Activated CD4-positive, alpha-beta T cell treated with anti-CD3 and anti-CD28 coated beads for 1 hour (primary cell): Measurements from ENCODE around the gene OLIG3.

Experiments used
- DNase-seq: peaks from one replicate; pipeline ENCODE4 v3.0.0-alpha.2; 2020

The OLIG3 gene

DNA sequence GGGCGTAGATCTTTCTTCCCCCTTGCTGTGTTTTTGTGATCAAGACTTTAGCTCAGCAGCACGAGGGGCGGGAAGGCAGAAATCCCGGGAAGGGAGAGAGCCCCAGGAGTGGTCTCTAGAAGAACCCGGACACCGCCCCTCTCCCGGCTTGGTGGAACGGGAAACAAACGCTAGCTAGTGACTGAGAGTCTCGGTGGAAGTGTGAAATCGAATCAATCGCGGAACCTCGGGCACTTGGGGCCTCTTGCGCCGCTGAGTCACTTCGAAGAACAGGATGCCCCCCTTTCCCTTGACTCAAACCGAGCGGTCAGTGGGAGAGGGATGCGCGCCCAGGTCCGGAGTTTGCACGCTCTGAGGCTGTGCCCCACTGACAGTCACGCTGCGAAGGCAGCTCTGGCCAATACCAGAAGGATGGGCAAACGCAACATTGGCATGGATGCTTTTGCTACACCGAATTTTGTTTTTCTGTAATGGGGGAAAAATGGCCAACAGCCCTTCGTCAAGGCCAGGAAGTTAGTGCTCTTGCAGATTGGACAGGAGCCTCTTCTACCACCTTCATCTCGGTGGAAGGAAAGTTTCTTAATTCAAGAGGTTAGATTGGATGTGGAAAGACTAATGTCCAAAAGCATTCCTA, 1.6 kb upstream of the OLIG3 start:
- DNase-seq, result no peak

DNA sequence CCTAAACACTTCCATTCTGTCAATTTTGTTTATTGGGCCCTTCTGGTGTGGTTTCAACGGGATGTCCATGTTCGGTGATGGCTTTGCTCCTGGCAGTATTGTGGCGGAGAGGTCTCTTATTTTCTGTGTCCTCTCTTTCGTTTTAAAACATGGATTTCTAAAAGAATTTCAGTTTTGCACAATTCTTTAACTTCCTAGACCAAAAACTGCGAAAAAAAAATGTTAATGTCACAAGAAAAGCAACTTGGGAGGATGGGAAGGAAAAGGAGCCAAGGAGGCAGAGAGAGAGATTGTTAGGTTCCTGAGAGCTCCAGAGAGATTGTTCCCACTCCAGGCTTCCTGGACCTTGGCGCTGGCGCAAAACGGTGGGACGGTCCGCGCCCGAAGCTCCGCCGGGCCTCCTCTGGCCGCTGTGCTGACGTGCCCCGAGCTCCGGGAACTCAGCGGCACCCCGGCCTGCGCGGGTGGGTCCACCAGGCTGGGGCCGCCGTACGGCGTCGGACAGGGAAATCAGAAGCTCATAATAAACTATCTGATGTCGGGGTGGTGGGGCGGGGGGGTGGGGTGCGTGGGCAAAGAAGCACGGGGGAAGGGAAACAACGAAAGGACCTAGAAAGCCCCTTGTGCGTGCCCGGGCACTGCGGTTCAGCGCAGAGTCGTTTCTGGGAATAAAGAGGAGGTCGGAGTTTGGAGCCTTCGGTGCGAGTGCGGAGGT, 951 bp upstream of the OLIG3 start:
- no peak for DNase-seq

DNA sequence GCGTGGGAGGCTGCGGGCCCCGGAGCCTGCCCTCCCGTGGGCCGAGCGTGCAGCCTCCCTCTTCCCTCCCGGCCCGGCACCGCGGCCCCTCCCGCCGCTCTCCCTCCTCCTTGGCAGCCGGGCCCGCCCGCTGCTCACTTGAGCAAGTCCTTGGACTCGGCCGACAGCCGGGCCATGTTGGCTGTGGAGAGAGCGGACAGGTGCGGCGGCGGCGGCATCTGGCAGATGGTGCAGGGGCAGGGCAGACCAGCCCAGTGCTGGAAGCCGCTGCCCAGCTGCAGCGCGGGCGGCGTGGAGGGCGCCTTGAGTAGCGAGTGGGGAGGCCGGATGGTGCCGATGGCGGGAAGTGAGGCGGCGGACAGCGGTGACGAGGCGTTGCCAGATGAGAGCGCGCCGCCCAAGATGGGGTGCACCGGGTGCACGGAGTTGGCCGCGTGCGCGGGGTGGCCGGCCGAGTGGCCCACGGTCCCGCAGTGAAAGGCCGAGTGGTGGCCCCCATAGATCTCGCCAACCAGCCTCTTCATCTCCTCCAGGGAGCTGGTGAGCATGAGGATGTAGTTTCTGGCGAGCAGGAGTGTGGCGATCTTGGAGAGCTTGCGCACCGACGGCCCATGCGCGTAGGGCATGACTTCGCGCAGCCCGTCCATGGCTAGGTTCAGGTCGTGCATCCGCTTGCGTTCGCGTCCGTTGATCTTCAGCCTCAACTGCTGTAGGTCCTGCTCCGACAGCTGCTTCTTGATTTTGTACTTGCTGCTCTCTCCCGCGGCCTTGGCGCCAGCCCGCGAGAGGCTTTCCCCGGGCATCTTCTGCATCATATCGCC, 766 bp downstream of the OLIG3 start:
- no peak for DNase-seq

DNA sequence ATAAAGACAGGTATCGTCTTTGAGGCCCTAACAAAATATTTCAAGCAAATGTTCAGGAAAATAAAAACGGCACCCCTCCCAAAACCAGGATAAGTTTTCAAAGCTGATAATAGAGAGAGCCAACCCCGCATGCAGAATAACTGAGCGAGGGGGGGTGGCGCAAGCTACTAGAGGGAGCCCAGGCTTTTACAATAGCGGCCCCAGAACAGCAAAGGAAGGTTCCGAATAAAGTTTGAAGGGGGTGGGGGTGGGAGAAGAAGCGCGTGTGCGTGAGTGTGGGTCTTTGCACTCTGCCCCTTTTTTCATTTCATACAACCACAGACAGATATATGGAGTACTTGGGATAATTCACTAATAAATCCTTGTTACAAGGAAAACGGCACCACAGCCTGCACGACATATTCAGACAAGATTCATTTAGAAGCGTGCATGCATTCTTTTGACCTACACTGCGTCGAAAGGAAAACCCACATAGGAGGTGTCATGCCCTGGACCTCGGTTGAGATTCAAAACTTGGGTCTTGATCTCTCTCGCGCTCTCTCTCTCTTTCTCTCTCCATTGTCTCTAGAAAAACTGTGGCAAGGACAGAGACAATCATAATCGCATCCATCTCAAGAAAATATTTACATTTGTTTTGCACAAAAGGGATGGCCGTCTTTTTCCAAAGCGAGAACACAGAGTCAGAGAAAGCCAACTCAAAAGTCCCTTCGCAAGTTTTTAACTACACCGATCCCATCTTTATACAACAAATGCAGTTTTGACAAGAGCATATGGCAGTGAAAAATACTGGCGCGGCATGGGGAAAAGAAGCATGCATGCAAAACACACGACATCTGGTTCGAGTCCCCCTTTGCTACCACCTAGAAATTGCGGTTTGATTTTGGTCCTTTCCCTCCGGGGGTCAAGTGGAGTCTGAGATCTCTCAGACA, 1.6 kb downstream of the OLIG3 start:
- DNase-seq, result no peak

DNA sequence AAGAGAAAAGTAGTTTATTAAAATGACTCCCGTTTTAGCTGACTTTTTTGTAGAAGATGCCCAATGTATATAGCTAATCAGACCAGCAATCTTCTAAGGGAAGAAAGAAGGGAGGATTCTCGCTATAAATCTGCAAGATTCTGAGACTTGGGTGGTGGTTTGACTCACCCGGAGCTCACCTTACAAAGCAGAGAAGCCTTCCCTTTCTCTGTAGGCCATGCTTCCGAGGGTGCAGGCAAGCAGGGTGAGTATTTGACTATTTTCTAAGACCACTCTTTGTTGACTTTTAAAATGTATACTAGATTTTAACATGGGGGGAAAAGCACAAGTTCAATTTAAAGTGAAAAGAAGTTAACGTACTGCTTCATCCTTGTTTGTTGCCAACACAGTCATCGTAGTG, 2.7 kb downstream of the OLIG3 start:
- DNase-seq, result no peak

DNA sequence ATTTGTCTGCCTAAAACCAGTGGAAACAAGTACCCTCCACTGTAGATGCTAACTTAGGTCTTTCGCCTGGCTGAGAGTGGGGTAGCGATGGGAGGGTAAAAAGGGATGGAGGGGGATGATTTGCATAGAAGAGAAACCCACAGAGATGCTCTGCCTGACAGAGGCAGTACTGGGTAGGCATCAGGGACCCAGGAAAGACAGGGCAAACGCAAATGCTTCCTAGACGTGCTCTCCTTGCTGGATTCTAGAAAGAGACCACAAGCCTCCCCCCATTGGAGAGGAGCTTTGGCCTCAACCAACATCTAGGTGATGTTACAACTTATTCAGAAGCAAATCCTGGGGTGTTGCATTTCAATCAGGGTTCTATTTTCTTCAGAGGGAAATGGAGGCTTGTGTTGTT, 3.2 kb downstream of the OLIG3 start:
- no peak for DNase-seq

DNA sequence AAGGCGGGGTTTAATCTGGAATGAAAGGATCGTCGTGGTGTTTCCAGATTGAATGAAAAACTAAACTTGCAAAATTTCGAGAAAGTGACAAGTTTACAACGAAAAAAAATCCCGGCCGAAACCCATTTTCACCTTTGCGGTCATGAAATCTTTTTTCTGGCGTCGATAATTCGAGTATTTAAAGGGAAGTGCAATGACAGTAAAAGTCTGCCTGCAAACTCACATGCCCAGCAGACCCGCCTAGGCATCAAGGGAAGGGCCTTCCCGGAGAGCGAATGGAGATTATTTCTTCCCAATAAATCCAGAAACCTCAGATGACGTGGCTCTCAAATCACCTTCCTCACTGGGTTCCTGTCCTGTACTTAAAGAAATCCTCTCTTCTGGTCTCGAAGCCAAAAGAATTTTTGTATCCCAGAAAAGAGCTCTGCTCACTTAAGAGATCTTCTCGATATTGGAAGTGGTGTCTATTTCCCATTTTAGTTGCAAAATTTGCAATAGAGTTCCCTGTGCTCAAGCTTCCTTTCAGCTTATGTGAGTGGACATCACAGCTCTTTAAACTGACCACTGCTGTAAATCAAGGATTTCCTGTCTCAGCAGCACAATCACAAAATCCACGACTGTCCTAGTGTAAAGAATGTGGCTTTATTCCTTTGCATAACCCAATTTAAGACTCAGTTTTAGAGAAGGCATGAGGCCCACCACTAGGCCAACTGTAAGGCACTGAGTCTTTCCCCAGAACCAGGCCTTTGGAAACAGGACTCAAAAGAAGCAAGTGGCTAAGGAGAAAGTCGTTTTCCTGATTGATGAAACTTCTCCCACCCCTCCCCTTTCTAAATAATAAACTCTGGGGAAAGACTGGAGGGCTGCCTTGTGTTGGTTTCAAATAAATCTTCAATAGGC, 3.9 kb downstream of the OLIG3 start:
- no peak for DNase-seq

DNA sequence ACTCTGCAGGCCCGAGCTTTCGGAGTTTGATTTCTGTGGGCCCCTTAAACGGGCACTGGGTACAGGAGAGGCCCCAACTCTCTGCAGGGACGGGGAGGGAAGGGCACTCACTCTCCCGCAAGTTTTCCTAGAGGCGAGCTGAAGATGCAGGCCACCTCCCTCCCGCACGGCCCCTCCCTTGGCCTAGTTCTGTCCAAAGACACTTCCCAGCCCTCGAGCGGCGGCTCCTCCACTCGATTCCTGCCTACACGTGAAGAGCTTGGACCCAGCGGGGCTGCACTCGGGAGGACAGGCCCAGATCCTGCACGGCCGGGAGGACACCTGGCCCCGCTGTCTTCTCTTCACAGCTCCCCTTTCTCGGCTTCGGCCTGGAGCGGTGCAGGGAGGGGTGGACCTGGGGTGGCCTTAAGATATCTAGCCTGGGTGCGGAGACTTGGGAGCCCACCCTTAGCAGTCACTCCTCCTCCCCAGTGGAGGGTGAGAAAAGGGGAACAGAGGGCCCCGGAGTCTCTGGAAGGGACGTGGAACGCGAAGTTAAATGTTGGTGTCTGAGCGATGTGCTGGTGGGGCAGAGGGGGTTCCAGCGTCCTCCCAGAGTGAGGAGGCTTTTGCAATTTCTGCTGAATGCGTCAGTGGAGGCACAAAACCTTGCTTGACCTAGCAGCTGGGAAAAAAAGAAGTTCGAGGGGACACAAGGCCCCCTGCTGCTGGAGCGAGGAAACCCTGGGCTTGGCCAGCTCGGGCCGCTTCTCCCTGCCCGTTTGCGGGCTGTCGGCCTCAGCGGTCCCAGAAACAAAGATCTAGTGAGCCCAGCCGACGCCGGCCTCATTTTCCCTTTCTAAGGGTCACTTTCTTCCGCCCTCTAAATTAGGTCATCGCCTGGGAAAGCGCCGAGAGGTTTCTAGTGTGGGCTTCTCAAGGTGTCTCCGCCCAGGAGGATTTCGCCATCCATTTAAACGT, 4.9 kb downstream of the OLIG3 start:
- DNase-seq, result no peak

DNA sequence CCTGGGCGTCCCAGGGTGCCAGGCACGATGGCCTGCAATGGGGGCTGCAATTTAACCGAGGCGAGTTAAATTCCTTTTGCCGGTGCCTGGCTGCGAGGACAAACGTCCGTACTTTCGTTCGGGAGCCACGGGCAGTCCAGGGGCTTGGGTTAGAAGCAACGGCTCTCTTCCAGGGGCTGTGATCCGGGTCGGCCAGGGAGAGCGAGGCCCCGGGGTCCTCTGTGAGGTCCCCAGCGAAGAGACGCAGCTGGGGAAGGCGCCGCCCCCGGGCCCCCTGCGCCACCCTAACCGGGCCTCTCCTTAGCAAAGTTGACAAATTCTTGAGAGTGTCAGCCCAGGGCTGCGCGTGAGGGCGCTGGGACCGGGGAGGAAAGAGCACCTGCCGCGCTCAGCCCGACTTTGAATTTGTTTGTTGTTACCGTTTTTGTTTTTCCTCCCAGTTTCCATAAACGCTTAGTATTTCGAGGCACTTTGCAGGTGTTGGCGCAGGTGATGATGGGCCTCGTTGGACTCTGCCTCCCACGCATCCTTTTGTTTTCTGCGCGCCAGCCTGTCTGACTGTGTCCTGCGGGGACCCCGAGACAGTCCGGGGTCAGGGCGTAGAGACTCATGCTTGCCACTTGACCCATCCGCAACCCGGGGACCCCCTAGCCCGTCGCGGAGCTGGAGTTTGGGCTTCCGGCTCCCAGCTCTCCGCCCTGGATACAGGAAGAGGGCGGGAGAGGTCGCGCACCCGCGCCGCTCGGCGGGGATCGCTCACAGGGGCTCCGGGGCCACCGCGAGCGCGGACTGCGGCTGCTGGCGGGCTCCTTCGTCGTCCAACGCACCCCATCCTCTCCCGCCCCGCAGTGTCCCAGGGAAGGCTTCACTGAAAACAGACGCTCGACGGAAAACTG, 5.8 kb downstream of the OLIG3 start:
- no peak for DNase-seq

DNA sequence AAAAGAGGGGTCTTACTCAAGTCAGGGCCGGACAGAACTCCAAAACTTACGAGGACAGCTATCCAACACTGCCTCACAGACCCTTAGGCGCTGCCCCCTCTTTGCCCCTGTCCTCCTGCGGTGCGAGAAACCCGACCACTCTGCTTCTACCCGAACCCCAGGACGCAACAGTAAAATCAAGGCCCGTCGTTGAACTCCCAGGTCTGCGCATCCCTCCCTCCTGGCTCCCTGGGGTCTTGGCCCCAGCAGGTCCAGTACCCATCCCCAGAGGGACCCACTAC, 6.4 kb downstream of the OLIG3 start:
- no peak for DNase-seq

DNA sequence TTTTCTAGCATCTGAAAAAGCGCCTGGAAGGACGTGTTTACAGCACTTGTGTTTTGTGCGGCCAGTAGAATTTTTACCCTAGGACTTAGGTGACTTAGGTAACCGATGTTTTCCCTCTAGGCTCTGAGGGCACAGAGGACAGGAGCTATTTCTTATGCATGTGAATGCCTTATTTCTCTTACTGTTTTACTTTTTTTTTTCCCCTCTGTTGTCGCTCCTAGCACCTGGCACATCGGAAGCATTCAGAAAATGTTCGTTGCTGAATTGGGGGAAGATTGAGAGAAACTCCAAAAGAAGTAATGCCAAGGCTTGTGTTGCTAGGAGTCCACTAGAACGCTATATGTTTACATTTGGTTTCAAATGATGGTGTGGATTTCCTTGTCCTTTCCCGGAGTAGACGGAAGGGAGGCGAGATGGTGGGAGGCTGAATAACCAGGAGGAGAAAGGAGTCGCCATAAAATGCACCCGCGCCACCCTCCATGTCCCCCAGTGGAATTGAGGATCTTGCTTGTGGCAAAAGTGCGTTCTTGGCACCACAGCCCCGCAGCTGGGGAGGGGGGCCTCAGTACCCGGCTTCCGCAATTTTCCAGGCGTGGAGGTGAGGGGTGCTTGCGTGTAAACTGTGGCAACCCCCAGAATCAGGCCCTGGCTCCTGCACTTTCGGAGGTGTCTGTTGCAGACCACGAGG, 6.9 kb downstream of the OLIG3 start:
- no peak for DNase-seq

DNA sequence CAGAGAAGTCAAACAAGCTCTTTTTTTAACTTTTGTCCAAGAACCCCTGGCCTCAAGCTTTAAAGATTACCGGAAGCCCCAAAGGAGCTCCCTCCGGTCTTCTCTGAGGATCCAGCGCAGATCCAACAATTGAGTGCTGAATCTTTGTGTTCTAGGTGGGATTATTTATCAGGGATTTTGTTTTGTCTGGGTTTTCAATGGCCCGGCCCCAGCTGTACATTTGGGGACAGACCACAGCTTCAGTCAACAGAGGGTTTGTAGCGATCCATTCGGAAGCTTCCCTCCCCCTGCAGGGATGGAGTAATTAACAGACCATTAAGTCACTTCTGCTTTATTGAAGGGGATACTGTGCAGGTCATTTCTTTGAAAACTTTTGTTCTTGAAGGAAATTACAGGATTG, 7.8 kb downstream of the OLIG3 start:
- no peak for DNase-seq

DNA sequence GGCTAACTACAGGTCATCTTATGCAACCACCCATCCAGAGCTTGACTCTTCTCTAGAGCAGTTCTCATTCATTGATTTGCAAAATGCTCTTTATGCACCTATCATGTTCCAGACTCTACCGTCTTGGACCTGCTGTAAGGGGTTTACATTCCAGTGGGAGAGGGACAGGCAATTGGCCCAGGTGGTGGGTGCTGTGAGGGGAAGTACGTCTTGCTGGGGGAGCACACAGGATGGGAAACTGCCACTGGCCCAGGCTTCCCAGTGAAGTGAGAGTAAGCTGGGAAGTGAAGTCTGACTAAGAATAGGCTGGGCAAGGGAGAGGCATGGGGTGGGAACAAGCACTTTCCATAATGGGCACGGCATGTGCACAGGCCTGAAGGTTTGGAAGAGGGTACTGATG, 13.8 kb downstream of the OLIG3 start:
- DNase-seq, result no peak

DNA sequence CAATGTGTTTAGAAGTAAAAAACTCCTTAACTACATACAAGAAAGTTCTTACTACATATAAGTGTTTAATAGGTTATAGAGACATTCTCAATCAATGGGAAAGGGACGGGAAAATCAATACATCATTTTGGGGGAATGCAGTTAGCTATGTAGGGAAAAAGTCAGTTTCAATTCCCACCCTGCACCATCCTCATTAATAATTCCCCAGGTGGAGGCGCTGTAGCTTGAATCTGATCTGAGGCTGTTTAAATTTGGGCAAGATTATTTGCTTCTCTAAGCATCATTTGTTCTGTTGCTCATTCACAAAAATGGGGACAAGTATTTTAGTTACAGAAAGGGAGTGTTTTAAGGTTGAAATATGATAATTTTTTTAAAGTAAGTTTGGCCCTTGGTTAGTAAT, 19.1 kb downstream of the OLIG3 start:
- no peak for DNase-seq

DNA sequence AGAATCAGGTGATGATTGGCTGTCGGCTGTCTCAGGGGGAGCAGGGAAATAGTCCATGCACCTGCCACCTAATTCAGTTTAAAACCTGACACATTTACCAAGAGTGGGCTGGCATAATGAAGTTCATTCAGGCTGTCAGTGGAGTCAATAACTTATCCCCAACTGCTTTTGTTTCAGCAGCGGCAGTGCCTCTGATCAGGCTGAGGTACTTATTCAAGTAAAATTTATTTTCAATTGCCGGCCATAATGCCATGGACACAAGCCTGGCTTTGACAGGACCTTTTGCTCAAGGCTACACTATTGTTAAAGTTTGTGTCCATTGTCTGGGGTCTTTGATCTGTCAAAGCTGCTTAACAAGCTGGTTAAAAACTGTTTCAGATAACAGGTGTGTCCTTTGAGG, 20.6 kb downstream of the OLIG3 start:
- no peak for DNase-seq

DNA sequence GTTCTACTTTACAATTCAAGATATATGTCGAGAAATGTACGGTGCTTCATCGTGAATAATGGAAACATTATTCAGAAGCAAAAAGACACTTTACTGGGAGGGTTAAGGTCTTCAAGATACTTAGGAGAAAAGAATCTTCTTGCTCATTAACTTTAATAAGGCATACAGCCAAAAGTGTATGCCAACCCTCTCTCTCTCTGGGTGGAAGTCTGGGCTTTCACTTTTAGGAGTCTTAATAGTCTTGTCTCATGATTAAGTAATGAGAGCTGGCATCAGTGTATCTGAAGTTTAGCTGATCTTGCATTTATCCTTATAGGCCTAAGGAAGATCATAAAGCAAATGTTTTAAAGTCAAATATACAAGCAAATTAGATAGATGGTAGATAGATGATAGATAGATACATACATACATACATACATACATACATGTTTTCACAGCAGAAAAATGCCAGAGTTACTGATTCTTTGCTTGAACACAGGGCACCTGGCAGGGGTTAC, 21.5 kb downstream of the OLIG3 start:
- no peak for DNase-seq

DNA sequence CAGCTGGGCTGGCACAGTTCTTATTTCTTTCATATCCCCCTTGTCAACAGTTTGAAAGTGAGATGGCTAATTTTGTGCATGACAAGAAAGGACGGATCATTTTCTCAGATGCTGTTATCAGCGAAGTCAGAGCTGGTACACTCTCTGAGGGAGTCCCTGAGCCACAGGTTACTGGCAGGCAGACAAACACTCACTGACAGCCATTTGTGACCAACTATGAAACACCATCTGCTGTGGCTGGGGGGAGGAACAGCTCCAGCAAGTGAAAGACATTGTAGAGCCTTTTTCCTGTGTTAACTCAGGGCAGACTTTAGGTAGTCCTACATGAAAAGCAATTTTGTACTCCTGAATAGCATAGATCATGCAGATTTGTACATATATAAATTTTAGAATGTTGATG, 22.2 kb downstream of the OLIG3 start:
- no peak for DNase-seq

DNA sequence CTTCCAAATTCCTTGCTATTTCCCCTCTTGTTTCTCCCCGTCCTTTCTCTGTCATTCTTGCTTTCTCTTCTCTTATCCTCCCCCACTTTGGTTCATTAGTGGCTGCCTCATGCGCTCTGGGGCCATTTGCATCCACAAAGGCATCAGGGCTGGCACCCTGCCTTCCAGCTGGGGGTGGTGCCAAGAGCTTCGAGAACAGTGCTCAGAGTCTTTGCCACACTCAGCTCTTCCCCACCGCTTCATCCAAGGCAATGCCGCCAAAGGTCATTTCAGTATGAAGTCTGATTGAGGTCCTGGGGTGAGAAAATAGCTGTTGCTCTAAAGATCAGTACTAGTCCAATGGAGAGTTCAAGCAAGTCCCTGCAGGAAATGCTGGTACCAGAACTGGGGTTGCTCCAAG, 22.7 kb downstream of the OLIG3 start:
- no peak for DNase-seq

DNA sequence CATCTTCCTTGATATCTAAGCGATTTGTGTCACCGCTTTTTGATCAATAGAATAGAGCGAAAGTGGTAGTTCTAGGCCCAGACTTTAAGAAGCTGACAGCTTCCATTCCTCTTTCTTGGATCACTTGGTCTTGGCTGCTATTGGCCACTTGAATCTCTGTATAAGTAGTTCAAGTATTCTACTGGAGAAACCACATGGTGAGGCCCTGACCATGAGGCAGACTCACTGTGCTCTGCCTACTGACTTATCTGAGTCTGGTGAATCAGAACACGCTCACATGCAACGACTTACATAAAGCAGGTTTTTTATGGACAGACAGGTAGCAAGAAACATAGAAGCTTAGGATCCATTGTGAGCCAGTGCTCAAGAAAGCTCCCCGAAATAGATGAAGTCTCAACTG, 27.0 kb downstream of the OLIG3 start:
- DNase-seq, result no peak
